ENCODE measurements around the gene PLEKHM2. TPM values are rescaled to one million over a fixed set of nuclear protein-coding genes. Genes with fewer than 3 reads are reported as not detected.

Gene PLEKHM2
- total RNA-seq, 1 experiment from 2014 or later, result 36.2 TPM

- peaks cover 39% of the 10 kb centered on the region for H3K36me3 ChIP-seq
Observed at GRCh38 chr1:15720861-15721260, 36.7 kb downstream of the PLEKHM2 start.

DNA sequence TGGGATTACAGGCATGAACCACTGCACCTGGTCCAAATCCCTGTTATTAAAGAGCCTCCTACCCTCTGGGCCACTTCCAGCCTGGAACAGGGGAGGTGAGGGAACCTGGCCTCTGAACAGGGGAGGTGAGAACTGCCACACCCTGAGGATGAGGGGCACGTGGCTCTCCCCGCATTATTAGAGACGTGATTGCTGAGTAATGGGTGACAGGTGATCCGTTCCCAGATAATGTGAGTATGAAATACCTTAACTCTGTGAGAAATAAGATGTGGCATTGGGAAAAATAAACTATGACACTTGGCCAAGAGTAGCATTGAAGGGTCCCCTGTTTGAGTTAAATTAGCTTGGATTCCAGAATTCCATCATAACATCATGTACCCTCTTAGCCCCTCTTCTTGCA is 38.3 kb downstream of the PLEKHM2 start:
- no peaks in the 10 kb centered on the region for H3K9me3 ChIP-seq (replicated peaks)
- DNase-seq, result no peak
- no peaks in the 10 kb centered on the region for H3K27me3 ChIP-seq
- no peak overlapping the region for H3K4me3 ChIP-seq
- peaks cover 41% of the 10 kb centered on the region for H3K36me3 ChIP-seq
- peaks cover 26% of the 10 kb centered on the region for H3K4me1 ChIP-seq
- no peak overlapping the region for H3K27ac ChIP-seq

More at GRCh38 chr1:15720861-15721260, 36.7 kb downstream of the PLEKHM2 start:
- no peaks in the 10 kb centered on the region for H3K27me3 ChIP-seq
- no peak for DNase-seq
- H3K27ac ChIP-seq, result no peak overlapping the region
- no peak overlapping the region for H3K4me3 ChIP-seq
- H3K4me1 ChIP-seq, result peaks cover 26% of the 10 kb centered on the region
- no peaks in the 10 kb centered on the region for H3K9me3 ChIP-seq (replicated peaks)

- H3K27ac ChIP-seq, result peak overlapping the region; percentile 45
Observed at GRCh38 chr1:15722836-15723532, 38.9 kb downstream of the PLEKHM2 start.

DNA sequence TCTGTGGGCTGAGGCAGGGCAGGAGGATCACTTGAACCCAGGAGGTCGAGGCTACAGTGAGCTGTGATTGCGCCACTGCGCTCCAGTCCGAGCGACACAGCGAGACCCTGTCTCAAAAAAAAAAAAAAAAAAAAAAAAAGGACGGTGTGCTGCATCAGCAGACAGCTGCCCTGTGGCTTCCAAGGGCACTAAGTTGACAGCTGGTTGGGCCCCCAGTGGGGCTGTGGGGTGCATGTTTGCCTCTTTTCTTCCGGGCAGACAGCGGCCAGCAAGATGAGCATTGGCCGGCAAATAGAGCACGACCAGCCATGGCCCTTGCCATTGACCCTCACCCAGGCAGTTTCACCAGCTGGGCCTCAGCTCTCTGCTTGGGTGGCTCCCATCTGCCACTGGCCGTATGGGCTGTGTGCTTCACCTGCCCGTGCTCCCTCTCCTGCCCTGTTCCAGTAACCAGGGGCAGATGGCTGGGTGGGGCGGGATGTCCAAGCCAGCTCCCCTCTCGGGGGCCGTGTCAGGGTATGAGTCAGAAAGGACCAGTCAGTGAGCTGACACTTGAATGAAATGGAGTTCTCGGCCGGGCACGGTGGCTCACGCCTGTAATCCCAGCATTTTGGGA is 39.6 kb downstream of the PLEKHM2 start:
- Histone ChIP-seq H3K27ac (peak overlapping the region; percentile 45), H3K27me3 (no peaks in the 10 kb centered on the region), H3K4me1 (peaks cover 26% of the 10 kb centered on the region), H3K9me3 (replicated peaks) (no peaks in the 10 kb centered on the region), H3K4me3 (no peak overlapping the region), H3K36me3 (peaks cover 32% of the 10 kb centered on the region)
- DNase-seq, result peak; percentile 81 to 83

More at GRCh38 chr1:15722836-15723532, 38.9 kb downstream of the PLEKHM2 start:
- DNase-seq, result no peak
- Histone ChIP-seq H3K4me3 (no peak overlapping the region), H3K9me3 (replicated peaks) (no peaks in the 10 kb centered on the region), H3K27me3 (no peaks in the 10 kb centered on the region), H3K36me3 (peaks cover 37% of the 10 kb centered on the region), H3K4me1 (peaks cover 26% of the 10 kb centered on the region)

- Histone ChIP-seq H3K4me1 (peaks cover 26% of the 10 kb centered on the region), H3K36me3 (peaks cover 26% of the 10 kb centered on the region)
- DNase-seq, result no peak
Observed at GRCh38 chr1:15724949-15725880, 41.1 kb downstream of the PLEKHM2 start.

GRCh38 chr1:15726508-15726907 is 42.4 kb downstream of the PLEKHM2 start:
- no peaks in the 10 kb centered on the region for H3K9me3 ChIP-seq (replicated peaks)
- no peak overlapping the region for H3K4me3 ChIP-seq
- no peaks in the 10 kb centered on the region for H3K27me3 ChIP-seq
- no peak overlapping the region for H3K27ac ChIP-seq
- peaks cover 35% of the 10 kb centered on the region for H3K36me3 ChIP-seq
- DNase-seq, result no peak
- H3K4me1 ChIP-seq, result peaks cover 26% of the 10 kb centered on the region

More at GRCh38 chr1:15724949-15725880, 41.1 kb downstream of the PLEKHM2 start:
- H3K27ac ChIP-seq, result no peak overlapping the region
- no peak overlapping the region for H3K4me3 ChIP-seq
- no peaks in the 10 kb centered on the region for H3K27me3 ChIP-seq
- H3K9me3 ChIP-seq (replicated peaks), result no peaks in the 10 kb centered on the region

- no peak for DNase-seq
- Histone ChIP-seq H3K27ac (no peak overlapping the region), H3K4me1 (peaks cover 26% of the 10 kb centered on the region), H3K27me3 (no peaks in the 10 kb centered on the region), H3K4me3 (no peak overlapping the region), H3K36me3 (peaks cover 37% of the 10 kb centered on the region), H3K9me3 (replicated peaks) (no peaks in the 10 kb centered on the region)
Observed at GRCh38 chr1:15727021-15727420, 42.9 kb downstream of the PLEKHM2 start.

DNA sequence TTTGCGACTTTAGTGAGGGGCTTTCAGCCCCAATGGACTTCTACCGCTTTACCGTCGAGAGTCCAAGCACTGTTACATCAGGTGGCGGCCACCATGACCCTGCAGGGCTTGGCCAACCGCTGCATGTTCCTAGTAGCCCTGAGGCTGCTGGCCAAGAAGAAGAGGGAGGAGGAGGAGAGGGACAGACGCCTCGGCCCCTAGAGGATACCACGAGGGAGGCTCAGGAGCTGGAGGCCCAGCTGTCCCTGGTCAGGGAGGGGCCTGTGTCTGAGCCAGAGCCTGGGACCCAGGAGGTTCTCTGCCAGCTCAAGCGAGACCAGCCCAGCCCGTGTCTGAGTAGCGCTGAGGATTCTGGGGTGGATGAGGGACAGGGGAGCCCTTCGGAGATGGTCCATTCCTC is 43.3 kb downstream of the PLEKHM2 start:
- Histone ChIP-seq H3K4me1 (peaks cover 26% of the 10 kb centered on the region), H3K9me3 (replicated peaks) (no peaks in the 10 kb centered on the region), H3K4me3 (no peak overlapping the region), H3K27ac (no peak overlapping the region), H3K27me3 (no peaks in the 10 kb centered on the region), H3K36me3 (peaks cover 37% of the 10 kb centered on the region)
- no peak for DNase-seq

DNA sequence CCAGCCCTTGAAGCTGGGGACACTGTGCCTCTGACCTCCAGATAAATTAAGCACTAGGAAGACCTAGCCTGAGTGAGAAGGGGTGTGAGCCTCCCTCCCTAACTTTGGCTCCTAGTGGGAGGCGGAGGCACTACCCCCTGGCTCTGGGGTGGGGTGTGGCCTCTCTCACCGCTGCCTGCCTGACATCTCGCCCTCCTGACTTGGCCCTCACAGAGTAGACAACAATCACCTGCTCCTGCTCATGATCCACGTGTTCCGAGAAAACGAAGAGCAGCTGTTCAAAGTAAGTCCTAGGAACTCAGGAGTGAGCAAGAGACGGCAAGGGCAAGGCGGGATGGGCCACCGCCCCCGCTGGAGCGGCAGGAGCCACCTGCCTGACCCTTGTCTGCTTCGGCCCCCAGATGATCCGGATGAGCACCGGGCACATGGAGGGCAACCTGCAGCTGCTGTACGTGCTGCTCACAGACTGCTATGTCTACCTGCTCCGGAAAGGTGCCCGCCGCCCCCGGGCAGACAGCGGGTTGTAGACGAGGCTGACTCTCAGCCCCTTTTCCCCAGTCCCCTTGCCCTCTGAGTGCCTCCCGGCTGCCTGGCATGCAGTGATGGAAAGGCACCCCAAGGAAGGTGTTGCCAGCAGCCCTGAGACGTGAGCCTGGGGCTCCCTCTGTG is 43.9 kb downstream of the PLEKHM2 start:
- no peaks in the 10 kb centered on the region for H3K9me3 ChIP-seq (replicated peaks)
- peaks cover 22% of the 10 kb centered on the region for H3K4me1 ChIP-seq
- no peak for DNase-seq
- H3K4me3 ChIP-seq, result no peak overlapping the region
- H3K36me3 ChIP-seq, result peaks cover 37% of the 10 kb centered on the region
- H3K27me3 ChIP-seq, result no peaks in the 10 kb centered on the region
- H3K27ac ChIP-seq, result no peak overlapping the region

DNA sequence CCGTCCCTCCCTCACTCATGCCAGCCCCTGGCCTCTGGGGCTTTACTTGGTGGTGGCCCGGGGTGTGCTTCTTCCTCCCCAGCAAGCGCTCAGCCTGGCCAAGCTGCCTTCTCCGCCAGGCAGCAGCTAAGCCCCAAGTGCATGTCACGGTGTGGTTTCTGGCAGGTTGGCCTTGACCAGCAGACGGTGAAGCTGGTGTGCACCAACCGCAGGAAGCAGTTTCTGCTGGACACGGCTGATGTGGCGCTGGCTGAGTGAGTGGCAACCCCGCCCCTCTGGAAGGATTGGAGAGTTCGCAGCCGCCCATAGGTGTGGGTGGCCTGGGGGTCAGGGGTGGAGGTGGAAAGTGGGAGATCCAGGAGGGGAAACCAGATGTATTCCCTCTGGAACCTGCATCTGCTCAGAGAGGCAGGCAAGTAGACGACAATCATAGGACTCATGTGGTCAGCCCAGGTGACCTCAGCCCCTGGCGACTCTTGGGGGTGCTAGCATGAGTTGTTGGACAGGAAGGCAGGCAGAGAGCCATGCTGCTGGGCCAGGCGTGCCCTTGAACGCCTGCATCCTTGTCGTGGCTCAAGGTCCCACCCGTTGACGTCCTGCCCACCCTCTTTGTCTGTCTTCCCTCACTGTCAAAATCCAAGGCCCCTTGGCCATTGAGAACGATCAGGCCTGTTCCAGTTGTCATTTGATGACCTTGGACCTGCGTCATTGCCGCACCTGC is 45.0 kb downstream of the PLEKHM2 start:
- H3K27ac ChIP-seq, result no peak overlapping the region
- no peaks in the 10 kb centered on the region for H3K9me3 ChIP-seq (replicated peaks)
- DNase-seq, result no peak
- no peak overlapping the region for H3K4me3 ChIP-seq
- peaks cover 37% of the 10 kb centered on the region for H3K36me3 ChIP-seq
- H3K27me3 ChIP-seq, result no peaks in the 10 kb centered on the region
- peaks cover 12% of the 10 kb centered on the region for H3K4me1 ChIP-seq

GRCh38 chr1:15730423-15730822 is 46.3 kb downstream of the PLEKHM2 start:
- DNase-seq, result no peak
- H3K4me3 ChIP-seq, result no peak overlapping the region

DNA sequence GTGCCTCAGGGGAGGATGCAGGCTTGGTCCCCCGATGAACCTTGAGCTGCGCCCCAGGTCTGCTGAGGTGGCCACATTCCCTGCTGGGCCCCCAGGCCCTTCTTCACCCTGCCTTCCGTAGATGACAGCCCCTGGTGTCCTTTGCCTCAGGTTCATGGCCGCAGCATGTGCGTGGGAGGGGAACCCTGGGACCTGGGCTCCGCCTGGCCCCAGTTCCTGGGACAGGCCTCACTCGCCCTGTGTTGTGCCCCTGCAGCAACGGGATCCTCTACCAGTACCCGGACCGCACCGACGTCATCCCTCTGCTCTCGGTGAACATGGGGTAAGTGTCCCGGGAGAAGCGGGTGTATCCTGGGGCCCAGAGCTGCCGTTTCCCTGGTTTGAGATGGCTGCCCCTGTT is 46.8 kb downstream of the PLEKHM2 start:
- Histone ChIP-seq H3K9me3 (replicated peaks) (no peaks in the 10 kb centered on the region), H3K36me3 (peaks cover 27% of the 10 kb centered on the region), H3K4me1 (peaks cover 12% of the 10 kb centered on the region), H3K27me3 (no peaks in the 10 kb centered on the region), H3K4me3 (no peak overlapping the region), H3K27ac (no peak overlapping the region)
- DNase-seq, result no peak

More at GRCh38 chr1:15730423-15730822, 46.3 kb downstream of the PLEKHM2 start:
- H3K36me3 ChIP-seq, result peaks cover 32% of the 10 kb centered on the region
- no peaks in the 10 kb centered on the region for H3K27me3 ChIP-seq
- peaks cover 9% of the 10 kb centered on the region for H3K4me1 ChIP-seq
- no peaks in the 10 kb centered on the region for H3K9me3 ChIP-seq (replicated peaks)
- no peak overlapping the region for H3K27ac ChIP-seq

DNA sequence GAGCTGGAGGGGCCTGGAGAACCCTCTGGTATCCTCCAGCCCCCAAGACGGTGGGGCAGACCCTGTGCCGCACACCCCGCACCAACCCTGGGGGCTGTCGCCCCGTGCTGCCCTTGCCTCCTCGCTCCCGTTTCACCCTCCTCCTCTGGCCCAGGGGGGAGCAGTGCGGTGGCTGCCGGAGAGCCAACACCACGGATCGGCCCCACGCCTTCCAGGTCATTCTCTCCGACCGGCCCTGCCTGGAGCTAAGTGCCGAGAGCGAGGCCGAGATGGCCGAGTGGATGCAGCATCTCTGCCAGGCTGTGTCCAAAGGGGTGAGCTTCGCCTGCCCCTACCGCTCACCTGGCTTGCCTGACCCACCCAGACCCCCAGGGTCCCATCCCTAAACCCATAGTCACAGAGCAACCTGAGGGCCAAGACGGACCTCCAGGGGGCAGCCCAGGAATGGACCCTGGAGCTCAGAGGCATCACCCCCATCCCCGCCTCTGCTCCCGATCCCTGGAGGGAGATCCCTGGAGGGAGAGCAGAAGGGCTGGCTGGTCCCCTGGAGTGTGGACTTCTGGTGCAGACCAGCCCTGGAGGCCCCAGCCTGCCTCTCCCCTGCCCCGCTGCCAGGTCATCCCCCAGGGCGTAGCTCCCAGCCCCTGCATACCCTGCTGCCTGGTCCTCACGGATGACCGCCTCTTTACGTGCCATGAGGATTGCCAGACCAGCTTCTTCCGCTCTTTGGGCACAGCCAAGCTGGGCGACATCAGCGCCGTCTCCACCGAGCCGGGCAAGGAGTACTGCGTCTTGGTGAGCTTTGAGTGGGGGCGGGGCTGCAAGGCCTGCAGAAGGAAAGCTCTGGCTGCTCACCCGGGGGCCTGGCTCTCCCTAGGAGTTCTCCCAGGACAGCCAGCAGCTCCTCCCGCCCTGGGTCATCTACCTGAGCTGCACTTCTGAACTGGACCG is 47.9 kb downstream of the PLEKHM2 start:
- Histone ChIP-seq H3K27ac (no peak overlapping the region), H3K9me3 (replicated peaks) (no peaks in the 10 kb centered on the region), H3K27me3 (no peaks in the 10 kb centered on the region), H3K36me3 (peaks cover 18% of the 10 kb centered on the region), H3K4me3 (no peak overlapping the region), H3K4me1 (peaks cover 22% of the 10 kb centered on the region)
- DNase-seq, result no peak

All from SJCRH30 (cell line).